Pancreas (tissue), 10 donors: Measurements from ENCODE around the gene MTG2. TPM values are rescaled to one million over a fixed set of nuclear protein-coding genes. Genes with fewer than 3 reads are reported as not detected.

Experiments
- ATAC-seq, 4 donors: fragments of 200-7000 bp; cut with Tn5 transposase; one replicate each; pipeline versions ENCODE4 v1.8.0 to v1.9.1; 2020; ENCODE audit warnings: mild to moderate bottlenecking in 4 of 4, moderate library complexity in 4 of 4
- DNase-seq, 6 donors: peaks; one replicate each; pipeline ENCODE4 v3.0.0-alpha.2; 2020
- FAIRE-seq: peaks from 2 replicates; lab custom pipeline; 2012; peaks lifted over from hg19 to GRCh38; lab: Jason Lieb, UNC
- H3K27ac ChIP-seq, 4 donors: fragments of 200-600 bp; sonication (generic); 1 replicate in 3 of 4; 2 replicates in 1 of 4; pipeline versions ENCODE4 v1.5.0 to v1.8.0; 2020
- H3K27me3 ChIP-seq, 4 donors: fragments of 200-600 bp; one replicate each; pipeline ENCODE4 v1.8.0; 2021
- H3K36me3 ChIP-seq, 3 donors: fragments of 200-600 bp; sonication (generic) in 1 of 3; one replicate each; pipeline versions ENCODE4 v1.5.0 to v1.8.0; 2020 to 2021
- H3K4me1 ChIP-seq, 3 donors: fragments of 200-600 bp; one replicate each; pipeline ENCODE4 v1.8.0; 2021
- H3K4me3 ChIP-seq, 4 donors: fragments of 200-600 bp; sonication (generic) in 2 of 4; one replicate each; pipeline versions ENCODE4 v1.5.0 to v1.8.0; 2020 to 2021
- H3K9me3 ChIP-seq, 4 donors: fragments of 200-600 bp; one replicate each; pipeline ENCODE4 v1.8.0; 2021
- WGBS, 2 donors: extraction: QIAGEN DNeasy Blood & Tissue Kit; methylation state at CpG; one replicate each; pipeline ENCODE4 v1.1.7; 2013; 5-methylcytosine and 5-hydroxymethylcytosine counted together
- intact Hi-C, 3 donors: fragments of 100-400 bp; cut with DNase I; formaldehyde crosslinking; loops; one replicate each; pipeline versions ENCODE4 v1.11.1 to v1.14.2; 2022
- polyA plus RNA-seq, 2 donors: library from polyadenylated mRNA; stranded (reverse); fragments of 200-250 nt; gene quantifications; one replicate each; pipeline ENCODE4 v1.2.3, GENCODE V29; 2013
- total RNA-seq, 6 donors: library from RNA; stranded (reverse); fragmentation: NEBNext Ultra II Directional in 4 of 6; extraction: Animal tissue kit (Norgen Biotek cat#: 25700) in 4 of 6; gene quantifications; one replicate each; pipeline versions ENCODE4 v1.2.1 to v1.2.4, GENCODE V29; 2021 to 2023
- TF ChIP-seq, protein P1 (sequence below), 4 donors: fragments of 200-600 bp; sonication (generic) in 3 of 4; IDR thresholded peaks; one replicate each; pipeline versions ENCODE4 v1.5.0 to v1.8.0; 2021; ENCODE audit warnings: antibody characterized with exemption in 4 of 4
- donor health status: healthy with polysubstance abuse.
- donor health status: DM: no; HTN: no; CAD: no; lungs with moderate emphysema.
- donor health status: DM: no; HTN: no; CAD: no.
- donor health status: control.
- donor health status: control.
- donor health status: Bipolar disorder and iron deficiency.
- donor health status: DM: yes; HTN: yes; CAD: no.
- donor health status: DM: no; HTN: no; CAD: no.
- donor health status: DM: no; HTN: no; CAD: no.
- donor health status: DM: yes; HTN: yes; CAD: no.

Gene MTG2
- total and polyA plus RNA-seq, 8 donors = 9.7 to 55.3 (median 14.2) TPM

DNA sequence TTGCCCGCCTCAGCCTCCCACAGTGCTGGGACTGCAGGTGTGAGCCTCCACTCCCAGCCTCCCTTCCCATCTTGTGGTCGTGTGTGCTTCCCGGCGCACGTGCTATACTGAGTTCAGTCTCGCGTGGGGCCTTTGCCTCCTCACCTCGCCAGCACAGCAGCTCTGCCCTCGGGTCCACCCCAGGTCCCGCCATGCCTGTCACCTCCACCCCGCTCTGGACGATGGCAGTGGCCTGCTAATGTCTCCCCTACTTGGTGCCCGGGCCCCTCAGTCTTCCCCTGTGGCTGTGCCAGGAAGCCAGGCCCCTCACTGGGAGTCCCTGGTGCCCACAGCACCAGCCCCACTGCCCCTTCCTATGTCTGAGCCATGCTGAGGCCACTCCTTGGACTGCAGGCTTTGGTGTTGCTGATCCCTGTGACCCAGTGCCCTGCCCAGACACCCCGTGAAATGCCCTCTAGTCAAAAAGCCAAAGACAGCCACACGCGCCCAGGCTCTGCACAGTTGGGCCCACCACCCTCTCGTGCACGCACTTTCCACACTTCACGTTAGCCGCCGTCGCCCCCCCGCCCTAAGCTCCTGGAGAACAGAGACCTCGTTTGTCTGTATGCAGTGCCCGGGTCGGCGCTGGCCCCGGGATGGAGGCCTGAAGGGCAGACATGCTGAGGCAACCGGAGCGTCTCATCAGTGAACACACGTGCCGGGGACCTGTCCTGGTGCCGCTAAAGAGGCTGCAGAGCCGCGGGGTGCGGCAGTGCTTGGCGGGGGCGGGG is 23.0 kb downstream of the MTG2 start:
- Histone ChIP-seq H3K4me3 (no peak overlapping the region), H3K4me1 (no peaks in the 10 kb centered on the region), H3K27me3 (no peaks in the 10 kb centered on the region), H3K27ac (no peak overlapping the region), H3K9me3 (no peaks in the 10 kb centered on the region), H3K36me3 (peaks cover 0 to 6% (median 5%) of the 10 kb centered on the region in 3 donors)
- intact Hi-C loops = no loop called here
- DNase-seq (peak in 2 of 6 donors; percentile 47 to 68), FAIRE-seq (no peak), ATAC-seq (no peak)
- 88 to 93% methylated on average over 38 of the region's 38 CpGs for WGBS, 2 donors
- TF ChIP-seq, protein P1, sequence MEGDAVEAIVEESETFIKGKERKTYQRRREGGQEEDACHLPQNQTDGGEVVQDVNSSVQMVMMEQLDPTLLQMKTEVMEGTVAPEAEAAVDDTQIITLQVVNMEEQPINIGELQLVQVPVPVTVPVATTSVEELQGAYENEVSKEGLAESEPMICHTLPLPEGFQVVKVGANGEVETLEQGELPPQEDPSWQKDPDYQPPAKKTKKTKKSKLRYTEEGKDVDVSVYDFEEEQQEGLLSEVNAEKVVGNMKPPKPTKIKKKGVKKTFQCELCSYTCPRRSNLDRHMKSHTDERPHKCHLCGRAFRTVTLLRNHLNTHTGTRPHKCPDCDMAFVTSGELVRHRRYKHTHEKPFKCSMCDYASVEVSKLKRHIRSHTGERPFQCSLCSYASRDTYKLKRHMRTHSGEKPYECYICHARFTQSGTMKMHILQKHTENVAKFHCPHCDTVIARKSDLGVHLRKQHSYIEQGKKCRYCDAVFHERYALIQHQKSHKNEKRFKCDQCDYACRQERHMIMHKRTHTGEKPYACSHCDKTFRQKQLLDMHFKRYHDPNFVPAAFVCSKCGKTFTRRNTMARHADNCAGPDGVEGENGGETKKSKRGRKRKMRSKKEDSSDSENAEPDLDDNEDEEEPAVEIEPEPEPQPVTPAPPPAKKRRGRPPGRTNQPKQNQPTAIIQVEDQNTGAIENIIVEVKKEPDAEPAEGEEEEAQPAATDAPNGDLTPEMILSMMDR (IDR thresholded peaks at IDR 0.05) = no peak

DNA sequence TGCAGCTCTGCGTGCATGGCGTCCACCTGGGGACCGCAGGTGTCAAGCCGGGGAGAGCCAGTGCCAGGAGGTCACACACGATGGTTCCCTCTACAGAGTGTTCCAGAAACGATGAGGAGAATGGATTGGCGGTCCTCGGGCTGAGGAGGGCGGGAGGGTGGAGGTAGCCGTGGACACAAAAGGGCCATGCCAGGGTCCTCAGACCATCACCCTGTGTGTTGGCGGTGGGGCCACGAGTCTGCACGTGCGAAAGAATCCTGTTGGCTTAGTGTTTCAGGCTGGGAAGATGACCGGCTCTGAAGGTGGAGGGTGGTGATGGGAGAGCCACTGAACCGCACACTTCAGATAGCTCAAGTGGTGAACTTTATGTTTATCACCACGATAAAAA is 23.6 kb downstream of the MTG2 start:
- no peak for DNase-seq

DNA sequence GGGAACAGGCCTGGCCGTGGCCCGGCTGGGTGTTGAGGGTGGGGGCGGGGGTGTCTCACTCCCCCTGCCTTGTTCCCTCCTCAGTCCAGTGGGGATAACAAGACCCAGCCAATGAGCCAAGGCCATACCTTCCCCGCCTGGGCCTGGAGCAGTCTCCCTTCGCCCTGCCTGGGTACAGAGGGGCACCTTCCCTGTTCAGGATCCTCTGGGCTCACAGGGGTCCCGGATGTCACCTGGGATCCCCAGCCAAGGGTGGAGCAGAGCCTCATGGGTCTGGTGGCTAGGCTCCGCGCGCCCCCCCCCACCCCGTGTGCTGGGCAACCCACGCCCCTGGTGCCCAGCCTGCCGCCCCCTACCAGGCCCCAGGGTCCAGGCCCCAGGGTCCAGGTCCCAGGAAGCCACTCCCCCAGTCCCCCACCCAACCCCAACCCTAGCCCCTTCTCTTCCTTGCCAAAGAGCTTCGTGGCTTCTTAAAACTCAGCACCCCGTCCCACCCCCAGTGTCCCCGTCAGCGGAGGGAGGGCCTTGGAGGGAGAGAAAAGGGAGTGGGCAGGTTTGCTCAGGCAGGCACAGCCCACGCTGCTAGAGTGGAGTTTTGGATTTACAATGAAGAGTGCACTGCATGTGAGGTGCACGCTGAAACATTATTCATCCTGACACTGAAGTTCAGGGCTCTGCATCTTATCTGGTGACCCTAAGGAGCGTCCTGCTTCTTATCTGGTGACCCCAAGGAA is 25.4 kb downstream of the MTG2 start:
- peak in 1 of 6 donors; percentile 60 for DNase-seq
- no peak overlapping the region for H3K27ac ChIP-seq
- H3K4me3 ChIP-seq = no peak overlapping the region
- ATAC-seq = no peak
- TF ChIP-seq, protein P1 (IDR thresholded peaks at IDR 0.05) = no peak
- H3K4me1 ChIP-seq = no peaks in the 10 kb centered on the region
- WGBS, 2 donors = 53 to 79% methylated on average over 19 of the region's 19 CpGs
- FAIRE-seq = no peak
- no peaks in the 10 kb centered on the region for H3K27me3 ChIP-seq
- no peaks in the 10 kb centered on the region for H3K36me3 ChIP-seq
- intact Hi-C loops = no loop called here
- no peaks in the 10 kb centered on the region for H3K9me3 ChIP-seq

More for the DNA sequence above, 23.6 kb downstream of the MTG2 start:
- H3K9me3 ChIP-seq = no peaks in the 10 kb centered on the region
- H3K4me3 ChIP-seq = no peak overlapping the region
- TF ChIP-seq, protein P1 (IDR thresholded peaks at IDR 0.05) = no peak
- H3K27ac ChIP-seq = no peak overlapping the region
- H3K4me1 ChIP-seq = no peaks in the 10 kb centered on the region
- FAIRE-seq (no peak), ATAC-seq (no peak)
- H3K27me3 ChIP-seq = no peaks in the 10 kb centered on the region
- 80 to 90% methylated on average over 17 of the region's 17 CpGs for WGBS, 2 donors
- intact Hi-C loops = no loop called here
- H3K36me3 ChIP-seq = peaks cover 0 to 2% (median 0%) of the 10 kb centered on the region in 3 donors

DNA sequence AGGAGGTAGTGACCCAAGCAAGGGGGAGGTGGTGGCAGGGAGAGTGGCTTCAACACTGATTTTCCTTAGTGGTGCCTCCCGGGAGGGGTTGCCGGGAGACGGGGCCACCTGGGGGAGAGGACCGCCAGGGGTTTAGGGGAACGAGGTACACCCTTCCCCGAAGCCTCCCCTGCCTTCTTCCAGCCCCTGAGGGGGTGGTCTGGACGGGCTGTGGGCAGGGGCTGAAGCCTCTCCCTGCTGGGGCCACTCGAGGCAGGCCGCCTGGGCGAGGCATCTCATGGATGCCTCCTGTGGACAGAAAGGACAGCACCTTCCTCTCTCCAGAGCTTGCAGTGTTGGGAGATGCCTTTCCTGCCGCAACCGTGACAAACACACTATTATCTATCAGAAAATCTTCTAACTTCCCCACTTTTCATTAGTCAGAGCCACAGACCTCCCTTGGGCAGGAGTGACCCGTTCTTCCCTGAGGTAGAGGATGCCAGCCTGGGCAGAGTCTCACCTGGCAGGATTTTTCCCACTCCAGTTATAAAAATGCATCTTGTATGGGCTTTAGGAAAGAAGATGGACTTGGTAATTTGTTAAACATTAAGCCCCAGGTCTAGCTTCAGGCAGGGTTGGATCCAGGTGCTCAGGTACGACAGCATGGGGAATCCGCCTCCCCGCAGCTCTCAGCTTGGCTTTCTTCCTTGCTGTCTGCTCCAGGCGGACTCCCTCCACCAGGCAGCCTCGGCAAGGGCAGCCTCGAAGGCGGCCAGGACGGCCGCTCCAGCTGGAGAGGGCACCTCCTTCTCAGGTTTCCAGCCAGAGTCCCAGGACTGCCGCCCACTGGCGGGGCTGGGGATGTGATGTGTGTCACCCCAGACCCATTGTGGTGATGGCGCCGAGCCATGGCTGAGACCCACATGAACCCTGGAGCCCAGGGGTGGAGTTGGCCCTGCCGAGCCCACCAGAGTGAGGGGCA is 26.2 kb downstream of the MTG2 start:
- H3K4me1 ChIP-seq = no peaks in the 10 kb centered on the region
- H3K9me3 ChIP-seq = no peaks in the 10 kb centered on the region
- intact Hi-C loops = no loop called here
- H3K27ac ChIP-seq = no peak overlapping the region
- no peak for FAIRE-seq
- peak in 5 of 6 donors; percentile 50 to 85 (median 63) for DNase-seq
- H3K4me3 ChIP-seq = no peak overlapping the region
- peak; percentile 59 to 84 (median 70) for ATAC-seq
- TF ChIP-seq, protein P1 (IDR thresholded peaks at IDR 0.05) = no peak
- WGBS, 2 donors = 27 to 33% methylated on average over 23 to 27 of the region's 27 CpGs
- no peaks in the 10 kb centered on the region for H3K27me3 ChIP-seq
- H3K36me3 ChIP-seq = no peaks in the 10 kb centered on the region
